Measurements from ENCODE around the gene DDAH1.

- TF ChIP-seq POLR2A (IDR thresholded peaks at IDR 0.05) (no peak), CTCF (IDR thresholded peaks at IDR 0.05) (no peak)
Observed at GRCh38 chr1:85327759-85328158, 137.2 kb downstream of the DDAH1 start.
